Muscle layer of duodenum (tissue), 2 donors: ENCODE results near the gene NDN.
"Not testable (repeated sequence)": the region's sequence is repeated elsewhere in the genome, so short reads cannot be mapped to it uniquely, and the experiment has no call there.

Source experiments
- H3K27ac ChIP-seq: one replicate; pipeline ENCODE4 v1.7.0; 2013; ENCODE audit warnings: mild to moderate bottlenecking, low read length
- H3K27me3 ChIP-seq: one replicate; pipeline ENCODE4 v1.7.0; 2013; ENCODE audit warnings: low read depth, mild to moderate bottlenecking, control low read depth, low read length
- H3K36me3 ChIP-seq, 2 donors: one replicate each; pipeline ENCODE4 v1.7.0; 2013; ENCODE audit warnings: low read length in 2 of 2, control low read depth in 1 of 2, mild to moderate bottlenecking in 1 of 2; ENCODE audit not compliant: insufficient read depth in 2 of 2, control insufficient read depth in 1 of 2
- H3K4me1 ChIP-seq, 2 donors: one replicate each; pipeline ENCODE4 v1.7.0; 2013; ENCODE audit warnings: low read length in 2 of 2, mild to moderate bottlenecking in 2 of 2, control low read depth in 1 of 2, moderate library complexity in 1 of 2; ENCODE audit not compliant: insufficient read depth in 2 of 2, control insufficient read depth in 1 of 2
- H3K4me3 ChIP-seq, 2 donors: one replicate each; pipeline ENCODE4 v1.7.0; 2013; ENCODE audit warnings: low read length in 2 of 2, low read depth in 1 of 2, mild to moderate bottlenecking in 1 of 2
- H3K9me3 ChIP-seq, 2 donors: one replicate each; pipeline ENCODE4 v1.7.0; 2013; ENCODE audit warnings: low read length in 2 of 2, control low read depth in 1 of 2, mild to moderate bottlenecking in 1 of 2; ENCODE audit not compliant: control insufficient read depth in 1 of 2
- donor health status: healthy.

Gene NDN

GRCh38 chr15:23687143-23687470, at the start of gene NDN:
Gene NDN, minus strand, starts transcription at chr15:23687305. Its CDS starts 88 bp downstream, at chr15:23687217.
- H3K4me3 ChIP-seq: peak within 1 kb of the TSS; percentile 31 to 69
- no peak within 1 kb of the TSS for H3K27ac ChIP-seq
- no peaks in the 10 kb centered on the region for H3K9me3 ChIP-seq
- no peaks in the 10 kb centered on the region for H3K4me1 ChIP-seq
- no peaks in the 10 kb centered on the region for H3K27me3 ChIP-seq
- H3K36me3 ChIP-seq: no peaks in the 10 kb centered on the region

- Histone ChIP-seq H3K4me3 (no peak overlapping the region), H3K27ac (no peak overlapping the region), H3K36me3 (no peaks in the 10 kb centered on the region), H3K9me3 (no peaks in the 10 kb centered on the region), H3K27me3 (no peaks in the 10 kb centered on the region), H3K4me1 (no peaks in the 10 kb centered on the region)
Observed at GRCh38 chr15:23736033-23736673, 49.0 kb upstream of the NDN start.

GRCh38 chr15:23734862-23735261, 47.8 kb upstream of the NDN start:
- no peaks in the 10 kb centered on the region for H3K4me1 ChIP-seq
- H3K9me3 ChIP-seq: no peaks in the 10 kb centered on the region
- no peaks in the 10 kb centered on the region for H3K36me3 ChIP-seq
- H3K4me3 ChIP-seq: no peak overlapping the region
- no peak overlapping the region for H3K27ac ChIP-seq
- H3K27me3 ChIP-seq: no peaks in the 10 kb centered on the region

GRCh38 chr15:23713874-23714656, 27.0 kb upstream of the NDN start:
- not testable (repeated sequence) for H3K9me3 ChIP-seq, H3K27me3 ChIP-seq, H3K36me3 ChIP-seq, H3K4me3 ChIP-seq, H3K27ac ChIP-seq, H3K4me1 ChIP-seq

- Histone ChIP-seq H3K27me3 (no peaks in the 10 kb centered on the region), H3K36me3 (no peaks in the 10 kb centered on the region), H3K27ac (no peak overlapping the region), H3K4me3 (no peak overlapping the region), H3K4me1 (no peaks in the 10 kb centered on the region), H3K9me3 (no peaks in the 10 kb centered on the region)
Observed at GRCh38 chr15:23708332-23708731, 21.2 kb upstream of the NDN start.

GRCh38 chr15:23695282-23695681, 8.2 kb upstream of the NDN start:
- no peaks in the 10 kb centered on the region for H3K9me3 ChIP-seq
- no peaks in the 10 kb centered on the region for H3K4me1 ChIP-seq
- H3K36me3 ChIP-seq: no peaks in the 10 kb centered on the region
- no peak overlapping the region for H3K27ac ChIP-seq
- no peaks in the 10 kb centered on the region for H3K27me3 ChIP-seq
- no peak overlapping the region for H3K4me3 ChIP-seq

- H3K4me3 ChIP-seq: no peak overlapping the region
- H3K27me3 ChIP-seq: no peaks in the 10 kb centered on the region
Observed at GRCh38 chr15:23694592-23694991, 7.5 kb upstream of the NDN start.

GRCh38 chr15:23690450-23690852, 3.3 kb upstream of the NDN start:
- Histone ChIP-seq H3K27me3 (no peaks in the 10 kb centered on the region), H3K27ac (peak overlapping the region; percentile 19), H3K4me3 (no peak overlapping the region), H3K36me3 (no peaks in the 10 kb centered on the region), H3K4me1 (no peaks in the 10 kb centered on the region), H3K9me3 (no peaks in the 10 kb centered on the region)

More at GRCh38 chr15:23694592-23694991, 7.5 kb upstream of the NDN start:
- no peaks in the 10 kb centered on the region for H3K4me1 ChIP-seq
- no peaks in the 10 kb centered on the region for H3K36me3 ChIP-seq
- no peak overlapping the region for H3K27ac ChIP-seq
- H3K9me3 ChIP-seq: no peaks in the 10 kb centered on the region

GRCh38 chr15:23690015-23690414, 2.9 kb upstream of the NDN start:
- H3K4me1 ChIP-seq: no peaks in the 10 kb centered on the region
- no peaks in the 10 kb centered on the region for H3K36me3 ChIP-seq
- H3K4me3 ChIP-seq: no peak overlapping the region
- peak overlapping the region; percentile 19 for H3K27ac ChIP-seq
- H3K9me3 ChIP-seq: no peaks in the 10 kb centered on the region
- H3K27me3 ChIP-seq: no peaks in the 10 kb centered on the region

- H3K36me3 ChIP-seq: no peaks in the 10 kb centered on the region
Observed at GRCh38 chr15:23686466-23687142, 501 bp downstream of the NDN start.

GRCh38 chr15:23671481-23671880, 15.6 kb downstream of the NDN start:
- H3K27me3 ChIP-seq: no peaks in the 10 kb centered on the region
- no peaks in the 10 kb centered on the region for H3K36me3 ChIP-seq
- H3K27ac ChIP-seq: no peak overlapping the region
- H3K4me3 ChIP-seq: no peak overlapping the region
- no peaks in the 10 kb centered on the region for H3K4me1 ChIP-seq
- no peaks in the 10 kb centered on the region for H3K9me3 ChIP-seq

More at GRCh38 chr15:23686466-23687142, 501 bp downstream of the NDN start:
- H3K4me1 ChIP-seq: no peaks in the 10 kb centered on the region
- H3K27ac ChIP-seq: no peak overlapping the region
- no peaks in the 10 kb centered on the region for H3K27me3 ChIP-seq
- no peaks in the 10 kb centered on the region for H3K9me3 ChIP-seq
- peak overlapping the region; percentile 31 to 69 for H3K4me3 ChIP-seq
